ENCODE data around the gene KLHDC7A.

The KLHDC7A gene

DNA sequence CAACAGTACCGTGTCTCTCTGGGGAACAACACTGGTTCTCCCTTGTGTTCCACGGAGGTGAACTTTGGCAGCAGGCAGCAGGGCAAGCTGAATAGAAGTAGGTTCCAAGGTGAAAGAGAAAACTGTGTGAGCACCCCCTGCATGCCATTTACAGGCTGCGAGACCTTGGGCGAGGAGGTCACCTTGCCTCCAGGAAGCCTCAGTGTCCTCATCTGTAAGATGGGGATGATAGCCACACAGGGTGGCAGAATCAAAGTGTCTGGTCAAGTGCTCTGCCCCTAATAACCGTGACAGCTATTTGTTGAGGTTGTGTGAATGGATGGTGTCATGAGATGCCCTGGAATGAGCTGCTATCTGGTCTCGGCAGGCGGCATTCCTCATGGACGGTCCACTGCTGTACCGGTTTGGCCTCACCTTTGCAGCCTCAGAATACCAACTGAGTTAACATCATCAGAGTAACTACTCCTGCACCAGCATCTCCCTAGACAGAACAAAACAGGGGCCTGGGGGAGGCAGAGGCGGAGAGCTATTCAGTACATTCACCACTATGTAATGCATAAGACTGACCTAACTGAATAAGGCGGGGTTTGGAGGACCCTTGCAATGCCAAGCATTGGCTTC, 7.4 kb upstream of the KLHDC7A start:
- DNase-seq (ENCODE audit: low spot score) = no peak

DNA sequence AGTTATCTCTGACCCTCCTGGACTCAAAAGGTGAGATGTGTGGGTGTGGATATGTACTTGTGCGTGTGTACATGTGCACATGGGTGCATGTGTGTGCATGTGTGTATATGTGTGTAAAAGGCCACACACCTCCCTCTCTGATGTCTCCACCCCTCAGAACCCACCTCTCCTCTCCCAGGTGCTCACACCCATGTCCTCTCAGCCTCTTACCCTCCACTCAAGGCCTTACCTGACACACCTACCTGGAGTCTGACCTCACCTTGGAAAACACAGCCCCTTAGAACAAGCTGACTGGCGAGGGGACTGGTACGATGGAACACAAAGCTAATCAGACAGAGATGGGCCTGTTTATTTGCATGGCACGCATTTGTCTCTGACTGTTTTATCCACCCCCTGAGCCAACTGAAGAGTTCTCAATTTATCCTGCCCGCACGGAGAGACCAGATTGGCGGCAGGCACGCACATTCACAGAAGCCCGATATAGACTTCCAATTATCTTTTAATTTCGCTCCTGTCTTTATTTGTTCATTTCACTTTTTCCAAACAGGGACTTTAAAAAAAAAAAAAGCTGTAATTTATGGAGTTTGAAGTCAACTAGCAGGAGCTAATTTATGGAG, 6.1 kb upstream of the KLHDC7A start:
- no peak for DNase-seq (ENCODE audit: low spot score)

DNA sequence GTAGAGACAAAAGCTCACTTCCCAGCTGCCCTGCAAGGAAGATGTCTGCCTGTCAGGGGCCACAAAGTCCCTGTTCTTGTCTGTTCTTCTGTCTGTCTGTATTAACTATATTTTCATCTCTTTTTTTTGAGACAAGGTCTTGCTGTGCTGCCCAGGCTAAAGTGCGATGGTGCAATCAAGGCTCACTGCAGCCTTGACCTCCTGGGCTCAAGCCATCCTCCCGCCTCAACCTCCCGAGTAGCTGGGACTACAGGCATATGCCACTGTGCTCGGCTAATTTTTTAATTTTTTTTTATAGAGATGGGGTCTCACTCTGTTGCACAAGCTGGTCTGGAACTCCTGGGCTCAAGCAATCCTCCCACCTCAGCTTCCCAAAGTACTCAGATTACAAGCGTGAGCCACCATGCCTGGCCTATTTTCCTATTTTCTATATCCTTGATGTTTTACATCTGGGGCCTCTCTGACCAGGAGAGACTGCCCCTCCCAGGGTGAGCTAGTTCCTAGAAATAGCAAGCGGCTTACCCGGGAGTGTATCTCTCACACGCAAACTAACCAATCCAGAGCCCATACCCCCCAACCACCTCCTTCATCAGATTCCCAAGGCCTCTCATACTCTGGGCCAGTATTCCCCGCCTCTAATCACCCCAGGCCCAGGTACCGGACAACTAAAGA, 5.4 kb upstream of the KLHDC7A start:
- no peak for DNase-seq (ENCODE audit: low spot score)

DNA sequence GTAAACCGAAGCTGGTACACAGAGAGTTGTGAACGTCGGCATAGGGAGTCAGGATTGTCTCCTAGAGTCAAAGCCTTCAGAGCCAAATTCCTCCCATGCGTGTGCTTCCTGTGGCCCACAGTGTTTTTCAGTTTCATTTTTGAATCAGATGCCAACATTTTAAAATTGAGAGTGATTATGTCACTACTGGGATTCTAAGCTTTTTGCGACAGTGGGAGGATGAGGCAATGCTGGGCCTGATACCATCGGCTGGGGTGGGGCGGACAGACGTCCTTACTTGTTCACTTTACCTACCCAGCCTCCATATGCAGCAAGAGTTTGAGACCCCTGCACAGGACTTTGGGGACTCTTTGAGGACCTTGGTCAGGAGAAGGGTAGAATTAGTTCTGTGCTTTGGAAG, 1.3 kb upstream of the KLHDC7A start:
- no peak for DNase-seq (ENCODE audit: low spot score)

DNA sequence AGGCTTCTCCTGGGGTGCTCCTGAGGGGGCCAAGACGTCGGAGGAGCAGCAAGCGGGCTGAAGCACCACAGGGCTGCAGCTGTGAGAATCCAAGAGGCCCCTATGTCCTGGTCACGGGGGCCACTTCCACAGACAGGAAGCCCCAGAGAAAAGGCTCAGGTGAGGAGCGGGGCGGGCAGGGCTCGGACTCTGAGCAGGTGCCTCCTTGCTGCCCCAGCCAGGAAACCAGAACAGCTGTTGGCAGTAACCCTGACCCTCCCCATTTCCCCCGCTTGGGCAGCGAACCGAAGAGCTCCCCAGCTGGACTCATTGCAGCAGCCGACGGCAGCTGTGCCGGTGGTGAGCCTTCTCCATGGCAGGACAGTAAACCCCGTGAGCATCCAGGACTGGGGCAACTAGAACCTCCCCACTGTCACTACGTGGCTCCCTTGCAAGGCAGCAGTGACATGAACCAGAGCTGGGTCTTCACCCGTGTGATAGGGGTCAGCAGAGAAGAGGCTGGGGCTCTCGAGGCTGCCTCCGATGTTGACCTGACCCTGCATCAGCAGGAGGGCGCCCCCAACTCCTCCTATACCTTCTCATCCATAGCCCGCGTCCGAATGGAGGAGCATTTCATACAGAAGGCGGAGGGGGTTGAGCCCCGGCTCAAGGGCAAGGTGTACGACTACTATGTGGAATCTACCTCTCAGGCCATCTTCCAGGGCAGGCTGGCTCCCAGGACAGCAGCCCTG, 625 bp downstream of the KLHDC7A start:
- no peak for DNase-seq (ENCODE audit: low spot score)

DNA sequence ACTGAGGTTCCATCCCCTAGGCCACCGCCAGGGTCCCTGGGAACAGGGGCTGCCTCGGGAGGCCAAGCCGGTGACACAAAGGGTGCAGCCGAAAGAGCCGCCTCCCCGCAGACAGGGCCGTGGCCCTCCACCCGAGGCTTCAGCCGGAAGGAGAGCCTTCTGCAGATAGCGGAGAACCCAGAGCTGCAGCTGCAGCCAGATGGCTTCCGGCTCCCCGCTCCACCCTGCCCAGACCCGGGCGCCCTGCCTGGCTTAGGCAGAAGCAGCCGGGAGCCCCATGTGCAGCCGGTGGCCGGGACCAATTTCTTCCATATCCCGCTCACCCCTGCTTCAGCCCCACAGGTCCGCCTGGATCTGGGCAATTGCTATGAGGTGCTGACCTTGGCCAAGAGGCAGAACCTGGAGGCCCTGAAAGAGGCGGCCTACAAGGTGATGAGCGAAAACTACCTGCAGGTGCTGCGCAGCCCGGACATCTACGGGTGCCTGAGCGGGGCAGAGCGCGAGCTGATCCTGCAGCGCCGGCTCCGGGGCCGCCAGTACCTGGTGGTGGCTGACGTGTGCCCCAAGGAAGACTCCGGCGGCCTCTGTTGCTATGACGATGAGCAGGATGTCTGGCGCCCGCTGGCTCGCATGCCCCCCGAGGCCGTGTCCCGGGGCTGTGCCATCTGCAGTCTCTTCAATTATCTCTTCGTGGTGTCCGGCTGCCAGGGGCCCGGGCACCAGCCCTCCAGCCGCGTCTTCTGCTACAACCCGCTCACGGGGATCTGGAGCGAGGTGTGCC, 1.4 kb downstream of the KLHDC7A start:
- DNase-seq (ENCODE audit: low spot score) = no peak

DNA sequence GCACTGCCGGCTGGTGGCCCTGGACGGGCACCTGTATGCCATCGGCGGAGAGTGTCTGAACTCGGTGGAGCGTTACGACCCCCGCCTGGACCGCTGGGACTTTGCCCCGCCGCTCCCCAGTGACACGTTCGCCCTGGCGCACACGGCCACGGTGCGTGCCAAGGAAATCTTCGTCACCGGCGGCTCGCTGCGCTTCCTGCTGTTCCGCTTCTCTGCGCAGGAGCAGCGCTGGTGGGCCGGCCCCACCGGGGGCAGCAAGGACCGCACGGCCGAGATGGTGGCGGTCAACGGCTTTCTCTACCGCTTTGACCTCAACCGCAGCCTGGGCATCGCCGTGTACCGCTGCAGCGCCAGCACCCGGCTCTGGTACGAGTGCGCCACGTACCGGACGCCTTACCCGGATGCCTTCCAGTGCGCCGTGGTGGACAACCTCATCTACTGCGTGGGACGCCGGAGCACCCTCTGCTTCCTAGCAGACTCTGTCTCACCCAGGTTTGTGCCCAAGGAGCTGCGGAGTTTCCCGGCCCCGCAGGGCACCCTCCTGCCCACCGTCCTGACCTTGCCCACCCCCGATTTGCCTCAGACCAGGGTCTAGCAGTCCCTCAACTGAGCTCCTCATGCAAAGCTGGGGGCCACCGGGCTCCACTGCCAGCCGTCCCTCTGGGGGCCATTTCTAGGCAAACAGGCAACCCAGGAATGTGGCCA, 2.1 kb downstream of the KLHDC7A start:
- no peak for DNase-seq (ENCODE audit: low spot score)

DNA sequence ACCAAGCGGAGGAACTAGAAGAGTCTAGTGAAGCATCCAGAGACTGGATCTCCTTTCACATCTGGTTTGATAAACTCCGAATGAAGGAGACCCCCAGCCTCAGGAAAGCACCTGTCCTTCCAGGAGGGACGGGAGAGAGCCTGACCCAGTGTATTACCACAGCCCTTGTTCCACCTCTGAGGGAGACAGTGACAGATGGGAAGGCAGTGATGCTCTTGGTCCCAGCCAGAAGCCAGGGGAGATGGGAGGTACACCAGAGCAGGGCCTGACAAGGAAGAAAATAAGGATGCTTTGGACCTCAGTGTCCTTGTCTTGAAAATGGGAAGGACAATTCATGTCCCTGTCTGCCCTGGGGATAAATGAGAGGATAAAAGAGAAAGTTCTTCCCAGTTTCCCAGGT, 3.5 kb downstream of the KLHDC7A start:
- DNase-seq (ENCODE audit: low spot score) = no peak

DNA sequence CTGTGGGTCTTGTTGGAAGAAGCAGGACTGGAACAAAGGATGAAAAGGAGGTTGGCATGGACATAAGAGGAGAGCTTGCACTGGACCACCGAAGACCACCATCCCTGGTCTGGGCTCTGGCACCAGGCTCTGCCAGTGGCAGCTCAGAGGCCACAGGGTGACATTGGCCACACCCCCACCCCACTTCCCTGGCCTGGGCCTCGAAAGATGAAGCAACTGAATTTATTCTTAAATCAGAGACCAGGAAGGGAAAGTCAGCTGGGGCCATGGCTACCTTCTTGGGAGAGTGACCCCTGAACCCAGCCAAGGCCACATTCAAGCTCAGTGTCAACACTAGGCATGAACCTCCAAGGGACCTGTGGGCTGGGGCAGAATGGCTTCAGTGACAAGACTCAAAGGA, 4.0 kb downstream of the KLHDC7A start:
- DNase-seq (ENCODE audit: low spot score) = no peak

DNA sequence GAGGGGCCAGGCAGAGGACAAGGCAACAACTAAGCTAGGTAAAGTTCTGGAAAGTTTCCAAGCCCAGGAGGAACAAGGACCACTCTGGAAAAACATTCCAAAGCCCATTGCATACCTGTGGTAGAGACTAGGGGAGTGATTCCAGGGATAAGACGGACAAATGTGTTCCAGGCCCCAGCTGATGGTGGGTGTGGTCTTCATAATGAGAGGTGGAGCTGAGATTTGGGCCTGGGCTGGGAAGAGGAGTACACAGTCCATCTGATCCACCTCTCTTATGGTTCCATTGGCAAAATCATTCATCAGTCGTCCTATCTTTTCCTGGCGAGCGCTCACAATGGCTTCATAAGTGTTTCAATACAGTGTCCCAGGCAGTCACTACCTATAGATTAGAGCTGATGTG, 4.5 kb downstream of the KLHDC7A start:
- no peak for DNase-seq (ENCODE audit: low spot score)

DNA sequence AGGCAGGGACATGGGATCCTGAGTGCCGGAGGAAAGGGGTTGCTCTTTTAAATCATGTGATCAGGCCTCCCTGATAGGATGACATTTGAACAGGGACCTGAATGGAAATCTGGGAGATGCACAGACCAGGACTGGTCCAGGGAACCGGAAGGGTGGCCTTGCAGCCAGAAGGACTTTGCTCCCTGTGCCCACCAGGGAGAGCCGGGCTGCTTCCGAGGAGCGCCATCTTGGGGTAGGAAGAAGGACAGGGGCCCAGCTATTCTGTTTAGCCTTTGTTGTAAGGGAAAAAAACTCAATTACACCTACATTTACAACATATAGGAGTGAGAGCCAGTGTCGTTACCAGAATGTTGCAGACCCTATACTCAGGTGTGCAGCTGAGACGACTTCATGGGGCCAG, 5.5 kb downstream of the KLHDC7A start:
- DNase-seq (ENCODE audit: low spot score) = no peak

DNA sequence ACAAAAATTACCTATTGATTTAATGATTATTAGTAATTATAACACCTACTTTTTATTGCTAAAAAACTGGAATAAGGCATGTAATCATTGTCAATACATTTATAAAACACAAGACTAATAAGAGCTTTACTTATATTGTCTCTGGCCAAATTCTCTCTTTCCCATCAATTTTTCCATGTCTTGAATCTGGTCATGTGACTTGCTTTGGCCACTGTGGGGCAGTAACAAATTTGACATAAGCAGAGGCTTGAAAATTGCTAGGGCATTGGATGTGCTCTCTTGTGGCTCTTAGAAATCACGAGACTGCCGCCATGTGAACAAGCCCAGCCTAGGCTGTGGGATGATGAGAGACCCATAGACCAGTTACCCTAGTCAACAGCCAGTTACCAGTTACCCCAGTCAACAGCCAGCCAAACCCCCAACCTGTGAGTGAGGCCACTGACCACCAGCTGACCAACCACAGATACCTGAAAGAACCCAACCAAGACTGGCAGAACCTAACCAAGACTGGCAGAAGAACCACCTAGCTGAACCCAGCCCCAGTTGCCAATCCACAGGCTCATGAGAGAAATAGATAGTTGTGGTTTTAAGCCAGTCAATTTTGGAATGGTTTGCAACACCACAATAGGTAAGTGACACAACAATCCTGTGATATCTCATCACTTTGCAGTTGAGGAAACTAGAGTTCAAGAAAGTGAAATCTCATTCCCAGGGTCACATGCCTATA, 8.8 kb downstream of the KLHDC7A start:
- DNase-seq (ENCODE audit: low spot score) = no peak

DNA sequence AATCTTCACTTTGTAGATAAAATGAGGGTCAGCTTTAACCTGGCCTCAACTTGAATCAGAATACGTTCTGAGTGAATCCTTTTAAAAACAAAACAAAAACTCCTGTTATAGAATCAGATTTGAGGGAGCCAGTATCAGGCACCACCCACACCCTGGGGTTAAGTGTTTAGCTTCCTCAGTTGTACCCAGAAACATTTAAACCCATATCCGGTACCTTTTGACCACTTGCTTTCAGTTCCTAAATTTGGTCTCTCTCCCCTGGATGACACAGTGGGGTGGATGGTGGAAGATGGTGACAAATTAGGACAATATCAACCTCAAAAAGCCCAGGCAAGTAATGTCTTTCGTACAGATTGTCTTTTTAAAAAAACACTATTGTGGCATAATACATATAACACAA, 10.4 kb downstream of the KLHDC7A start:
- DNase-seq (ENCODE audit: low spot score) = no peak

DNA sequence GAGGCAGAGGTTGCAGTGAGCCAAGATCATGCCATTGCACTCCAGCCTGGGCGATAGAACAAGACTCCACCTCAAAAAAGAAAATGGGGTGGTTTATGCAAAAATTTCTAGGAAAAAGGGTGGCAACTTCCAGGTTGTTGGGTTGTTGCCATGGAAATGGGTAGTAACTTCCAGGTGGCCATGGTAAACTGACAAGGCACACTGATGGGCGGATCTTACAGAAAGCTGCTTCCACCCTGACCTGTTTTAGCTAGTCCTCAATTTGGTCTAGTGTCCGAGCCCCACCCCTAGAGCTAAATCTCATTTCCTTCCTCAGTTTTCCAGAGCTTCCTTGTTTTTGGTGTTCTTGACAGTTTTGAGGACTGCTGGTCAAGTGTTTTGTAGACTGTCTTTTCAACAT, 13.6 kb downstream of the KLHDC7A start:
- DNase-seq (ENCODE audit: low spot score) = no peak

DNA sequence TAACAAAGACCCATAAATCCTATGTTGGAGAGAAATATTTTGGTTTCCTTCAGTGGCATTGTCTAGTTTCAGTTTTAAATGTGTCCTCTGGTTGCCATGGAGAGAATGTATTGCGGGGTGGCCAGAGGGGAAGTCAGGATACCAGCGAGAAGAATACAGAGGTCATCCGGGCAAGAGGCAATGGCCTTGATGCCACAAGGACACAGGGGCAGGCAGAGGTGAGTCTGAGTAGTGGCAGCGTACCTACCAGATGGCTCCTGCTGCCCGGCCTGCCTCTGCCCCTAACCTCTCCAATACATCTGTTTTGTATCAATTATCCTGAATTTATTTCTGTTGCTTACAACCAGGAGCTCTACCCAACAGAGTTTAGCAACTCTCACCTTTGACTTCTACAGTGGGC, 14.9 kb downstream of the KLHDC7A start:
- DNase-seq (ENCODE audit: low spot score) = no peak

DNA sequence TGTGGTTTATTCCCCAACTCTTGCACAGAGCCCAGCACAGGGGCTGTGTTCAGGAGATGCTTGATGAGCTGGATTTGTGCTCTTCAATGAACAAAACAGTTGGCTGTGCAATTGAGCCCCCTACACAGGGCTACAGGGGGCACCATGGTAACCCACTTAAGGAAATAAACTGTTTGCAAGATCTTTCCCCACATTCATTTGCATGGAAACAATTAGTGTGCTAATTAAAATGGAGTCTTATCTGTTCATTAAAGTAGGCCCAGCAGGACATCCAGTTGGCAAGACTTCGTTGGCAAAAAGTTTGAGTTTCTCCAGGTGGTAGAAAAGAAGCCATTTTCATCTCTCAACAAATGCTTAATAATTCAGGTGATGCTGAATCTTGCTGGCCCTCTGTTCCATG, 15.3 kb downstream of the KLHDC7A start:
- DNase-seq (ENCODE audit: low spot score) = no peak

DNA sequence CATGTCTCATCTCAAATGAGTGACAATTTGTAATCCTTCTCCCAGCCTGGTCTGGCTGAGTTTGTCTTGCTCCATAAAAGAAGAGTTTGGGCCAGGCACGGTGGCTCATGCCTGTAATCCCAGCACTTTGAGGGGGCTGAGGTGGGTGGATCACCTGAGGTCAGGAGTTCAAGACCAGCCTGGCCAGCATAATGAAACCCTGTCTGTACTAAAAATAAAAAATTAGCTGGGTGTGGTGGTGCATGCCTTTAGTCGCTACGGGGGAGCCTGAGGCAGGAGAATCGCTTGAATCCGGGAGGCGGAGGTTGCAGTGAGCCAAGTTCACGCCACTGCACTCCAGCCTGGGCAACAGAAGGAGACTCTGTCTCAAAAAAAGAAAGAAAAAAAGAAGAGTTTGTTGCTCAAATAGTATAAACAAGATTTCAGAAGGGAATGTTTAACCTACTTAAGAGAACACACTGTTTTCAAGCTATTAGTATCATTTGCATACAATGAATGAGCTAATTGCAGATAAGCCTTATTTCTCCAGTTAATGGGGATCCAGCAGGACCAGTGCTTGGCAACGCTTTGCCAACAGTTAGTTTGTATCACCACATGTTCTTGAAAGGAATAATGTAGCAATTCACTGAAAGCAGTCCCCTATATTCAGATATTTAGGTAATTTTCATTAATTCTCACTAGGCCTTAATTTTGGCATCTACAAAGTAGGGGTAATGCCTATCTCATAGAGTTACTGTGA, 15.9 kb downstream of the KLHDC7A start:
- DNase-seq (ENCODE audit: low spot score) = no peak

DNA sequence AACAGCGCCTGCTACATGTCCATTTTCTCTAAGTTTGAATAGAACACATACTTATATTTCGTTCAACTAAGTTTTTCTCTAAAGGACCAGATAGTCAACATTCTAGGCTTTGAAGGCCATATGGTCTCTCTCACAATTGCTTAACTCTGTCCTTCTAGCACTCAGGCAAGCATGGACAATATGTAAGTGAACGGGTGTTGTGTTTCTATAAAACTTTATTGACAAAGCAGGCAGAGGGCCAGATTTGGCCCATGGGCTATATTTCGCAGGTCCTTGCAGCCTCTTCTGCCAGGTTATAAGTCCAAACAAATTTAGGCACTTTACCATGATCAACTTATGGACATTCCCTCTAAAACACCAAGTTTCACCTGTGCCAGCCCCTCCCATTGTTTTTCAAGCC, 21.1 kb downstream of the KLHDC7A start:
- DNase-seq (ENCODE audit: low spot score) = no peak

DNA sequence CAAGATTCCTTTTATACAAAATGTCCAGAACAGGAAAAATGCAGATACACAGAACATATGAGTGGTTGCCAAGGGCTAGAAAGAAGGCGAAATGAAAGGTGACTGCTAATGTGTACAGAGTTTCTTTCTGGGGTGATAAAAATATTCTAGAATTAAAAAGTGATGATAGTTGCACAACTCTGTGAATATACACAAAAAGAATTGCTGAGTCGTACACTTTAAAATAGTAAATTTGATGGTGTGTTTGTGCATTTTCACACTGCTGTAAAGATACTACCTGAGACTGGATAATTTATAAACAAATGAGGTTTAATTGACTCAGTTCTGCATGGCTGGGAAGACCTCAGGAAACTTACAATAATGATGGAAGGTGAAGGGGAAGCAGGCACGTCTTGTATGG, 23.9 kb downstream of the KLHDC7A start:
- no peak for DNase-seq (ENCODE audit: low spot score)

DNA sequence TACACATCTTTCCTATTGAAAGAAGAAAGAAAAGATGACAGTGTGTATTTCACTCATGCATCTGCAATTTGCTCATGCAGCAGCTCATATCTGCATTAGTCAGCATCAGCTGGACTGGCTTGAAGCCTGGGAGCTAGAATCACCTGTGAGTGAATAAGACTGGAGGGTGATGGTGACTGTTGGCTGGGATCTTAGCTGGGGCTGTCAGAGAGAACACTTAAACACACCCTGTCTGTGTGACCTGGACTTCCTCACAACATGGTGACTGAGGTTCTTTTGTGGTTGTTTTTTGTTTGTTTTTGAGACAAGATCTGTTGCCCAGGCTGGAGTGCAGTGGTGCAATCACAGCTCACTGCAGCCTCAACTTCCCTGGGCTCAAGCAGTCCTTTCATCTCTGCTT, 24.9 kb downstream of the KLHDC7A start:
- no peak for DNase-seq (ENCODE audit: low spot score)
